ENCODE measurements around the gene SLC43A2.

SLC43A2 gene

DNA sequence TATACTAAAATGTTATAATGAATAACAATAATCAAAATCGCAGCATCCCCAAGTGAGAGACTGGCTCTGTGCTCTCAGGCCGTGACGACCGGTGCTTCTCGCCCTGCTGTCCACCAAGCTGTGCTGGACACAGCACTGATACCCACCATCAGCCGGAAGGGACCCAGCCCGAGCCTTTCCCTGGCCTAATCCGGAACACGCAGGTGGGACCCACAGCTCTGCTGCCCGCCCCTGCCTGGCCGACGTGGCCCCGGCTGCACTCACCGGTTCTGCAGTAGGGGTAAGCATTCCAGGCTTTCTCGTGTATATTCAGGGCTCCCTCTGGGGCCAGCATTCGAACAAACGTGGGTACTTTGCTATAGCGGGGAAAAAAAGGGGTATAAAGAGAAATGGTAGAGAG lies 80.6 kb downstream of the SLC43A2 start:
- no peaks in the 10 kb centered on the region for H3K27me3 ChIP-seq (ENCODE audit: insufficient read depth, low read length, poor library complexity)
- H3K4me1 ChIP-seq (ENCODE audit: insufficient read depth, low read length) = no peaks in the 10 kb centered on the region
- no peak for DNase-seq
- peaks cover 53% of the 10 kb centered on the region for H3K79me2 ChIP-seq (ENCODE audit: insufficient read depth, low read length)
- H3K9me3 ChIP-seq (ENCODE audit: insufficient read depth, low read length, severe bottlenecking) = no peaks in the 10 kb centered on the region
- H3K27ac ChIP-seq (ENCODE audit: low read length) = no peak overlapping the region
- H3K36me3 ChIP-seq (ENCODE audit: insufficient read depth, low read length) = peaks cover 93% of the 10 kb centered on the region
- ATAC-seq (ENCODE audit: insufficient read depth, low read depth) = no peak
- peaks cover 16% of the 10 kb centered on the region for H4K20me1 ChIP-seq (ENCODE audit: insufficient read depth, low read length)
- H3K9ac ChIP-seq (ENCODE audit: low read depth, low read length) = no peak overlapping the region
- H3K4me3 ChIP-seq (ENCODE audit: low read depth in 1 of 2, low read length in 2 of 2) = no peak overlapping the region
- no peak for TF ChIP-seq EZH2 (IDR thresholded peaks at IDR 0.05; ENCODE audit: borderline replicate concordance, low read depth, low read length, severe bottlenecking)
- TF ChIP-seq, protein P1, sequence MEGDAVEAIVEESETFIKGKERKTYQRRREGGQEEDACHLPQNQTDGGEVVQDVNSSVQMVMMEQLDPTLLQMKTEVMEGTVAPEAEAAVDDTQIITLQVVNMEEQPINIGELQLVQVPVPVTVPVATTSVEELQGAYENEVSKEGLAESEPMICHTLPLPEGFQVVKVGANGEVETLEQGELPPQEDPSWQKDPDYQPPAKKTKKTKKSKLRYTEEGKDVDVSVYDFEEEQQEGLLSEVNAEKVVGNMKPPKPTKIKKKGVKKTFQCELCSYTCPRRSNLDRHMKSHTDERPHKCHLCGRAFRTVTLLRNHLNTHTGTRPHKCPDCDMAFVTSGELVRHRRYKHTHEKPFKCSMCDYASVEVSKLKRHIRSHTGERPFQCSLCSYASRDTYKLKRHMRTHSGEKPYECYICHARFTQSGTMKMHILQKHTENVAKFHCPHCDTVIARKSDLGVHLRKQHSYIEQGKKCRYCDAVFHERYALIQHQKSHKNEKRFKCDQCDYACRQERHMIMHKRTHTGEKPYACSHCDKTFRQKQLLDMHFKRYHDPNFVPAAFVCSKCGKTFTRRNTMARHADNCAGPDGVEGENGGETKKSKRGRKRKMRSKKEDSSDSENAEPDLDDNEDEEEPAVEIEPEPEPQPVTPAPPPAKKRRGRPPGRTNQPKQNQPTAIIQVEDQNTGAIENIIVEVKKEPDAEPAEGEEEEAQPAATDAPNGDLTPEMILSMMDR (IDR thresholded peaks at IDR 0.05; ENCODE audit: borderline replicate concordance, extremely low read depth, low read length, poor library complexity, severe bottlenecking) = no peak
- no peak overlapping the region for H3K4me2 ChIP-seq (ENCODE audit: insufficient read depth, low read length)
- H2AFZ ChIP-seq (ENCODE audit: low read depth, low read length) = no peak overlapping the region

DNA sequence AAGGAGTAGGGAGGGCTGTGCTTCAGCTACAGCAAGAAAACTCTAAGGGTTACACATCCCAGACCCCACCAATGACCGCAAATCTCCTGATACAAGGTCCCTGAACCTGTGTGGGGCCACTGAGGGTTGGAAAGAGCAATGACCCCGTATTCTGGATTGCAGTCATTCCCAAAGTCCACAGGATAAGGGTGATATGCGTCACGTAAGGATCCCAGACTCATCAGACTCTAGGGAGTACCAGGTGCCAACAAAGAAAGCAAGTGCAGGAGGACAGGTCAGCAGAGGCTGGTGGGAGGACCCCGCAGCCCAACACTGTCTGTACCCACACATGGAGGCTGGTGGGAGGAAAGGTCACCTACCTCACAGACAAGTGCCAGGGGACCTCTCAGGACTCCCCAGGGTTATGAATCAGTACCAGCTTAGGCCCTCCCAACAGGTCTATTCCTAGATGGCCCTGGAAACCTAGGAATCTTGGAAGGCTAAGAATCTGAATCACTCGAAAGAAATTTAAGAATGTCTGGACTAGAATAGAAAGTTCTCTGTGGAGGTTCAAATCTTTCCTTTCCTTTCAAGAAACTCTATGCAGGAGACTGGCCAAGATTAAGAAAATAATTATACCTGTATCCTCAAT lies 82.2 kb downstream of the SLC43A2 start:
- Histone ChIP-seq H3K27me3 (ENCODE audit: insufficient read depth, low read length, poor library complexity) (no peaks in the 10 kb centered on the region), H3K27ac (ENCODE audit: low read length) (0 out of 2 replicates have a peak overlapping the region, but pooled peaks have one; percentile 34), H4K20me1 (ENCODE audit: insufficient read depth, low read length) (peaks cover 9% of the 10 kb centered on the region; the same call in 1 of the 2 replicates), H3K4me2 (ENCODE audit: insufficient read depth, low read length) (no peak overlapping the region), H3K9ac (ENCODE audit: low read depth, low read length) (no peak overlapping the region), H3K4me3 (ENCODE audit: low read depth in 1 of 2, low read length in 2 of 2) (no peak overlapping the region), H3K4me1 (ENCODE audit: insufficient read depth, low read length) (no peaks in the 10 kb centered on the region), H2AFZ (ENCODE audit: low read depth, low read length) (no peak overlapping the region), H3K36me3 (ENCODE audit: insufficient read depth, low read length) (peaks cover 93% of the 10 kb centered on the region), H3K79me2 (ENCODE audit: insufficient read depth, low read length) (peaks cover 44% of the 10 kb centered on the region), H3K9me3 (ENCODE audit: insufficient read depth, low read length, severe bottlenecking) (no peaks in the 10 kb centered on the region)
- ATAC-seq (ENCODE audit: insufficient read depth, low read depth) (no peak), DNase-seq (no peak)
- no peak for TF ChIP-seq EZH2 (IDR thresholded peaks at IDR 0.05; ENCODE audit: borderline replicate concordance, low read depth, low read length, severe bottlenecking)
- TF ChIP-seq, protein P1 (IDR thresholded peaks at IDR 0.05; ENCODE audit: borderline replicate concordance, extremely low read depth, low read length, poor library complexity, severe bottlenecking) = no peak

DNA sequence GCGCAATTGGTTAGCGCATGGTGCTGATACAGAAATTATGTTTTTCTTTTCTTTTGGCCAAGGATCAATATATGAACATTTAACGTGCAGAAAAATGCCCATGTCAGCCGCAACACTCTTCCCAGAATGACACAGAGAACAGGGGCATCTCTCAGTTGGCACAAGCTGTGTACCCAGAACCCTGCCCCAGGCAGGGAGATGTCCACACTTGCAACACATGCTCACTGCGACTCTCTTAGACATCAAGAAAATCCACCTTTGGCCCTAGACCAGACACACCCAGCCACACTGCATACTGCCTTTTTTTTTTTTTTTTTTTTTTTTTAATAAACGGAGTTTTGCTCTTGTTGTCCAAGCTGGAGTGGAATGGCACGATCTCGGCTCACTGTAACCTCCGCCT lies 83.0 kb downstream of the SLC43A2 start:
- H4K20me1 ChIP-seq (ENCODE audit: insufficient read depth, low read length) = peaks cover 7% of the 10 kb centered on the region; the same call in 1 of the 2 replicates
- no peak overlapping the region for H2AFZ ChIP-seq (ENCODE audit: low read depth, low read length)
- H3K27ac ChIP-seq (ENCODE audit: low read length) = no peak overlapping the region
- no peaks in the 10 kb centered on the region for H3K9me3 ChIP-seq (ENCODE audit: insufficient read depth, low read length, severe bottlenecking)
- H3K79me2 ChIP-seq (ENCODE audit: insufficient read depth, low read length) = peaks cover 39% of the 10 kb centered on the region
- H3K9ac ChIP-seq (ENCODE audit: low read depth, low read length) = no peak overlapping the region
- ATAC-seq (ENCODE audit: insufficient read depth, low read depth) = no peak
- no peak overlapping the region for H3K4me2 ChIP-seq (ENCODE audit: insufficient read depth, low read length)
- no peak overlapping the region for H3K4me3 ChIP-seq (ENCODE audit: low read depth in 1 of 2, low read length in 2 of 2)
- H3K4me1 ChIP-seq (ENCODE audit: insufficient read depth, low read length) = no peaks in the 10 kb centered on the region
- H3K36me3 ChIP-seq (ENCODE audit: insufficient read depth, low read length) = peaks cover 93% of the 10 kb centered on the region
- no peaks in the 10 kb centered on the region for H3K27me3 ChIP-seq (ENCODE audit: insufficient read depth, low read length, poor library complexity)
- TF ChIP-seq, protein P1 (IDR thresholded peaks at IDR 0.05; ENCODE audit: borderline replicate concordance, extremely low read depth, low read length, poor library complexity, severe bottlenecking) = no peak
- no peak for TF ChIP-seq EZH2 (IDR thresholded peaks at IDR 0.05; ENCODE audit: borderline replicate concordance, low read depth, low read length, severe bottlenecking)
- DNase-seq = no peak

All from DND-41 (cell line).